GM12872 (cell line): ENCODE results near the gene MRPL52.

Experiments
- CTCF ChIP-seq: IDR thresholded peaks from 3 replicates; pipeline ENCODE4 v1.5.1; 2011; ENCODE audit warnings: low read depth, mild to moderate bottlenecking, low read length, moderate library complexity; ENCODE audit not compliant: insufficient read depth

The MRPL52 gene

GRCh38 chr14:22864979-22865378 is 35.3 kb downstream of the MRPL52 start:
- TF ChIP-seq CTCF, result no peak

GRCh38 chr14:22865424-22866405 is 36.0 kb downstream of the MRPL52 start:
- peak; percentile 36; the same call in 2 of the 3 replicates for TF ChIP-seq CTCF

GRCh38 chr14:22866874-22867273 is 37.2 kb downstream of the MRPL52 start:
- TF ChIP-seq CTCF, result no peak

GRCh38 chr14:22870811-22871223 is 41.1 kb downstream of the MRPL52 start:
- TF ChIP-seq CTCF, result no peak

- TF ChIP-seq CTCF, result no peak; the same call in 2 of the 3 replicates
These were observed 41.7 kb downstream of the MRPL52 start, which contains the start of gene LRP10 for GRCh38 chr14:22871224-22872032. Gene LRP10 (plus strand): TSS chr14:22871740. CDS start chr14:22872304, 564 bp downstream.

GRCh38 chr14:22872033-22872832 is 42.5 kb downstream of the MRPL52 start:
- peak; percentile 94 for TF ChIP-seq CTCF
